BE2C (cell line): Measurements from ENCODE around the gene PAPPA.

Experiments used
- DNase-seq: peaks from one replicate; pipeline ENCODE4 v3.0.0-alpha.2; 2020
- H3K27me3 ChIP-seq: fragments of 250-450 bp; sonication (Bioruptor Pico); 2 replicates; pipeline ENCODE4 v1.5.1; 2020; ENCODE audit warnings: mild to moderate bottlenecking
- H3K36me3 ChIP-seq: fragments of 250-450 bp; sonication (Bioruptor Pico); 2 replicates; pipeline ENCODE4 v1.5.1; 2020; ENCODE audit warnings: mild to moderate bottlenecking
- H3K4me1 ChIP-seq: fragments of 250-450 bp; sonication (Bioruptor Pico); 2 replicates; pipeline ENCODE4 v1.5.1; 2020
- H3K4me3 ChIP-seq: 2 replicates; pipeline ENCODE4 v1.5.1; 2011; ENCODE audit warnings: low read depth, low read length
- H3K9me3 ChIP-seq: fragments of 250-450 bp; sonication (Bioruptor Pico); 2 replicates; pipeline ENCODE4 v1.5.1; 2020
- TF ChIP-seq, protein P1 (sequence below): IDR thresholded peaks from 2 replicates; pipeline ENCODE4 v1.5.1; 2012; ENCODE audit warnings: mild to moderate bottlenecking, low read depth, low read length

PAPPA gene

DNA sequence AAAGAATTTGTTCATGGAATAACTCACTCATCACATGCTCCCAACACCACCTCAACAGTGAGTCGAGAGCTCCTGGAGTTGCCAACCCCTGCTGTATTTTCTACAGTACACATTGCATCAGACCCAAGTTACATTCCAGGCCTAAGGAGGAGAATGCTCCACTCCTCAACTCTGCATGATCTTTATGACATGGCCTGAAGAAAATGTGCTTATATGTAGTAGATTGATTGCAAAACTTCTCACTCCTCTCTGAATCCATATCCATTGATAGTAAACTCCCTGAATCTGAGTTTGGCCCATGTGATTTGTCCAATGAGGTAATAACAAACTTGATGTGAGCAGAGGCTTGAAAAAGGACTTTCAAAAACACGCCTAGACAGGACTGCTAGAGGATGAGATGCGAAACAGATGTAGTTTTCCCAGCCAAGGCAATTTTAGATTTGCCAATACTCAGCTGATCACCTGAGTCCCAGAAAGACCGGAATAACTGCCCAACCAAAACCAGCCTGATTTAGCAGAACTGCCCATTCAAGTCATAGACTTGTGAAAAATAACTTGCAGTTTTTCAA lies 29.0 kb upstream of the PAPPA start:
- Histone ChIP-seq H3K27me3 (no peaks in the 10 kb centered on the region), H3K36me3 (no peaks in the 10 kb centered on the region), H3K4me3 (no peak overlapping the region), H3K9me3 (no peaks in the 10 kb centered on the region), H3K4me1 (no peaks in the 10 kb centered on the region)
- DNase-seq, result no peak
- TF ChIP-seq, protein P1, sequence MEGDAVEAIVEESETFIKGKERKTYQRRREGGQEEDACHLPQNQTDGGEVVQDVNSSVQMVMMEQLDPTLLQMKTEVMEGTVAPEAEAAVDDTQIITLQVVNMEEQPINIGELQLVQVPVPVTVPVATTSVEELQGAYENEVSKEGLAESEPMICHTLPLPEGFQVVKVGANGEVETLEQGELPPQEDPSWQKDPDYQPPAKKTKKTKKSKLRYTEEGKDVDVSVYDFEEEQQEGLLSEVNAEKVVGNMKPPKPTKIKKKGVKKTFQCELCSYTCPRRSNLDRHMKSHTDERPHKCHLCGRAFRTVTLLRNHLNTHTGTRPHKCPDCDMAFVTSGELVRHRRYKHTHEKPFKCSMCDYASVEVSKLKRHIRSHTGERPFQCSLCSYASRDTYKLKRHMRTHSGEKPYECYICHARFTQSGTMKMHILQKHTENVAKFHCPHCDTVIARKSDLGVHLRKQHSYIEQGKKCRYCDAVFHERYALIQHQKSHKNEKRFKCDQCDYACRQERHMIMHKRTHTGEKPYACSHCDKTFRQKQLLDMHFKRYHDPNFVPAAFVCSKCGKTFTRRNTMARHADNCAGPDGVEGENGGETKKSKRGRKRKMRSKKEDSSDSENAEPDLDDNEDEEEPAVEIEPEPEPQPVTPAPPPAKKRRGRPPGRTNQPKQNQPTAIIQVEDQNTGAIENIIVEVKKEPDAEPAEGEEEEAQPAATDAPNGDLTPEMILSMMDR, result no peak

DNA sequence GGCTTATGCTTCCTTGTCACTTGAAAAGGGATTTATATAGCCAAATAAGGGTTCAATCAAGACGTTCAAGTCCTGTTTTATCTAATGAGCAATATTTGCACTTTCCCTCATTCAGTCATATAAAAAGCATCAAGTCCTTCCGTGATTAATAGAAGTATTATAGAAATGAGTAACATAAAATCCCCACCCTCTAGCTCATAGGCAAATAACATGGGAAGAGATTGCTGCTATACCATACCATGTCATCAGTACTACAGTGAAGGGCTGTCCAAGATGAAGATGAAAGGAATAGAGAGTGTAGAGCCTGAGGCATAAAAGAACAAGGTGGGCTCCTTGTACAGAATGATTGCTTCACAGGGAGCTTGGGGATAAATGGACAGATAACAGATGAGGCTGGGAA lies 20.4 kb upstream of the PAPPA start:
- Histone ChIP-seq H3K36me3 (no peaks in the 10 kb centered on the region), H3K4me1 (no peaks in the 10 kb centered on the region), H3K27me3 (peaks cover 8% of the 10 kb centered on the region), H3K9me3 (no peaks in the 10 kb centered on the region), H3K4me3 (no peak overlapping the region)
- DNase-seq, result no peak
- TF ChIP-seq, protein P1, result no peak

DNA sequence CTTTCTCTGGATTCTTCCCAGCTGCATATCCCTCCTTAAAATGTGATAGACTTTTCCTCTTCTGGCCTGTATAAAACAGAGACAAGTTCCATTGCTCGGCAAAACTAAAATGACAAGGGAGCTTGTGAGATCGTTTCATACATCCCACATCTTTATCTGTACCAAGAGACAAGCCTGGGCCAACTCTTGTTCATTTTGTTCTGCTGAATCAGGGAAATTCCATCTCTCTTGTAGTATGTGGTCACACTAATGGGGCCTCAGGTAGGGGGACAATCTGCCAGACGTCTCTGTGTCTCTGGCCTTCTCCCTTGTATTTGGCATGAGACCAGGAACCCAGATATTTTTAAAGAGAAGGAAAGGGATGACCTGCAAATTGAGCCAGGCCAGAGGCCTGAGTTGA lies 18.6 kb upstream of the PAPPA start:
- no peak for DNase-seq
- no peaks in the 10 kb centered on the region for H3K36me3 ChIP-seq
- H3K4me3 ChIP-seq, result no peak overlapping the region
- H3K9me3 ChIP-seq, result no peaks in the 10 kb centered on the region
- TF ChIP-seq, protein P1, result no peak
- peaks cover 8% of the 10 kb centered on the region for H3K27me3 ChIP-seq
- no peaks in the 10 kb centered on the region for H3K4me1 ChIP-seq

- H3K36me3 ChIP-seq, result no peaks in the 10 kb centered on the region
- no peaks in the 10 kb centered on the region for H3K9me3 ChIP-seq
- no peak overlapping the region for H3K4me3 ChIP-seq
- no peaks in the 10 kb centered on the region for H3K4me1 ChIP-seq
- TF ChIP-seq, protein P1, result no peak
- DNase-seq, result no peak
- peaks cover 8% of the 10 kb centered on the region for H3K27me3 ChIP-seq
Measured at GRCh38 chr9:116137010-116137409, 16.6 kb upstream of the PAPPA start.

- H3K9me3 ChIP-seq, result no peaks in the 10 kb centered on the region
- TF ChIP-seq, protein P1, result no peak
- no peak for DNase-seq
- peaks cover 8% of the 10 kb centered on the region for H3K27me3 ChIP-seq
- H3K4me1 ChIP-seq, result no peaks in the 10 kb centered on the region
- no peaks in the 10 kb centered on the region for H3K36me3 ChIP-seq
- no peak overlapping the region for H3K4me3 ChIP-seq
Measured at GRCh38 chr9:116137581-116137980, 16.0 kb upstream of the PAPPA start.

GRCh38 chr9:116141864-116142561 lies 11.6 kb upstream of the PAPPA start:
- Histone ChIP-seq H3K9me3 (no peaks in the 10 kb centered on the region), H3K36me3 (no peaks in the 10 kb centered on the region), H3K4me3 (no peak overlapping the region), H3K27me3 (peaks cover under 1% of the 10 kb centered on the region), H3K4me1 (no peaks in the 10 kb centered on the region)
- TF ChIP-seq, protein P1, result no peak
- no peak for DNase-seq
